NCI-H187 treated with DMSO at 0.1 percent for 48 hours (cell line): ENCODE data around the gene KHK.

Source experiments
- DNase-seq: peaks from one replicate; lab custom pipeline; 2025; lab: John Stamatoyannopoulos, UW

Gene KHK

GRCh38 chr2:27081984-27082772 is 4.4 kb upstream of the KHK start:
- DNase-seq, result no peak

DNA sequence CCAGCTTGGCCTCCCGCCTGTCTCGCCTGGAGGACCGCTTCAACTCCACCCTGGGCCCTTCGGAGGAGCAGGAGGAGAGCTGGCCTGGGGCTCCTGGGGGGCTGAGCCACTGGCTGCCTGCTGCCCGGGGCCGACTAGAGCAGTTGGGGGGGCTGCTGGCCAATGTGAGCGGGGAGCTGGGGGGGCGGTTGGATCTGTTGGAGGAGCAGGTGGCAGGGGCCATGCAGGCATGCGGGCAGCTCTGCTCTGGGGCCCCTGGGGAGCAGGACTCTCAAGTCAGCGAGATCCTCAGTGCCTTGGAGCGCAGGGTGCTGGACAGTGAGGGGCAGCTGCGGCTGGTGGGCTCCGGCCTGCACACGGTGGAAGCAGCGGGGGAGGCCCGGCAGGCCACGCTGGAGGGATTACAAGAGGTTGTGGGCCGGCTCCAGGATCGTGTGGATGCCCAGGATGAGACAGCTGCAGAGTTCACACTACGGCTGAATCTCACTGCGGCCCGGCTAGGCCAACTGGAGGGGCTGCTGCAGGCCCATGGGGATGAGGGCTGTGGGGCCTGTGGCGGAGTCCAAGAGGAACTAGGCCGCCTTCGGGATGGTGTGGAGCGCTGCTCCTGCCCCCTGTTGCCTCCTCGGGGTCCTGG is 3.7 kb upstream of the KHK start:
- no peak for DNase-seq

GRCh38 chr2:27083410-27084296 is 2.9 kb upstream of the KHK start:
- DNase-seq, result no peak

- DNase-seq, result no peak
These were observed 2.1 kb upstream of the KHK start for GRCh38 chr2:27084297-27085061.

- no peak for DNase-seq
These were observed 1.4 kb upstream of the KHK start for GRCh38 chr2:27085062-27085672.

DNA sequence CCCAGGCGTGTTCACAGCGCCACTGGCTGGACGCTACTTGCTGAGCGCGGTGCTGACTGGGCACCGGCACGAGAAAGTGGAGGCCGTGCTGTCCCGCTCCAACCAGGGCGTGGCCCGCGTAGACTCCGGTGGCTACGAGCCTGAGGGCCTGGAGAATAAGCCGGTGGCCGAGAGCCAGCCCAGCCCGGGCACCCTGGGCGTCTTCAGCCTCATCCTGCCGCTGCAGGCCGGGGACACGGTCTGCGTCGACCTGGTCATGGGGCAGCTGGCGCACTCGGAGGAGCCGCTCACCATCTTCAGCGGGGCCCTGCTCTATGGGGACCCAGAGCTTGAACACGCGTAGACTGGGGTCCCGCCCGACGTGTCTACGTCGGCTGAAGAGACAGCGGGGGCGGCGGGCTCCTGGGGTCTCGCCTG is 891 bp upstream of the KHK start:
- DNase-seq, result no peak

DNA sequence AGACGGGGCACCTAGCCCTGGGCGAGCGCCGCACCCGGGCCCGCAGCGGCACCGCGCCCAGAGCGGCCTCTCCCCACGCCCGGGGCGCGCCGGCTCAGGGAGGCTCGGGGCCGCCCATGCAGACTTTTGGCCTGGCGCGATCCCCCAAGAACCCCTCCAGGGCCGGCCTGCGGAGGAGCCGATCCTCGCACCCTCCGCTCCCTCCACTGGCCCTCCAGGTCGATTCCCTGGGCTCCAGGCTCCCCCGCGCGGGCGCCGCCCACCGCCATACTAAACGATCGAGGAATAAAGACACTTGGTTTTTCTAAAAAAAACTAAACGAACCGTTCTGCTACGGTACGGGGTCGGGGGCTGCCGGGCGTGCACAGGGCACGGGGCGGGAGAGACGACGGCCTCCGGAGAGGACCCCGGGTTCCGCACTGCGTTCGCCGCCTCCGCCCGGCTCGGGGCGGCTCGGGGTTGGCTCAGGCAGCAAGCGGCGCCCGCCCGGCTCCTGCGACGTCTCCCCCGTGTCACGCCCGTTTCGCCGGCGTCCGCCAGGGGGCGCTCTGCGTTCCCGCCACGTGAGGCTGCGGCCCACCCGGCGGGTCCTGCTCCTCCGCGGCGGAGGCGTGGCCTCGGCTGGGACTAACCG is 365 bp upstream of the KHK start:
- DNase-seq, result peak; percentile 58

- no peak for DNase-seq
These were observed 1.3 kb downstream of the KHK start for GRCh38 chr2:27087823-27088410.

DNA sequence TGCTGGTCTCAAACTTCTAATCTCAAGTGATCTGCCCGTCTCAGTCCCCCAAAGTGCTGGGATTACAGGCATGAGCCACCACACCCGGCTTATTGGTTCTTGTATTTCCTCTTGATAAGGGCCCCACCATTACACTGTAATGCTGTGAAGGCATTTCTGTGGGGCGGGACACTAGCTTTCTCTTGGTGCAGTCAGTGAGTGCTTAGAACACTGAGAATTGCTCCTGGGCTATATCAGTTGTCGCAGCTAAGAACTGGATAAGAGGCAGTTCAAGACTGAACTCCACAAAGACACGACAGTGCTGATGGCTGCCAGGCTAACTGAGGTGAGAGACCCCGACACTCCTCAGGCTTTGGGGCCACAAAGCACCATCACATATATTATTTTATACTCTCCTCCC is 2.1 kb downstream of the KHK start:
- DNase-seq, result no peak

- no peak for DNase-seq
These were observed 2.8 kb downstream of the KHK start for GRCh38 chr2:27089111-27089954.

DNA sequence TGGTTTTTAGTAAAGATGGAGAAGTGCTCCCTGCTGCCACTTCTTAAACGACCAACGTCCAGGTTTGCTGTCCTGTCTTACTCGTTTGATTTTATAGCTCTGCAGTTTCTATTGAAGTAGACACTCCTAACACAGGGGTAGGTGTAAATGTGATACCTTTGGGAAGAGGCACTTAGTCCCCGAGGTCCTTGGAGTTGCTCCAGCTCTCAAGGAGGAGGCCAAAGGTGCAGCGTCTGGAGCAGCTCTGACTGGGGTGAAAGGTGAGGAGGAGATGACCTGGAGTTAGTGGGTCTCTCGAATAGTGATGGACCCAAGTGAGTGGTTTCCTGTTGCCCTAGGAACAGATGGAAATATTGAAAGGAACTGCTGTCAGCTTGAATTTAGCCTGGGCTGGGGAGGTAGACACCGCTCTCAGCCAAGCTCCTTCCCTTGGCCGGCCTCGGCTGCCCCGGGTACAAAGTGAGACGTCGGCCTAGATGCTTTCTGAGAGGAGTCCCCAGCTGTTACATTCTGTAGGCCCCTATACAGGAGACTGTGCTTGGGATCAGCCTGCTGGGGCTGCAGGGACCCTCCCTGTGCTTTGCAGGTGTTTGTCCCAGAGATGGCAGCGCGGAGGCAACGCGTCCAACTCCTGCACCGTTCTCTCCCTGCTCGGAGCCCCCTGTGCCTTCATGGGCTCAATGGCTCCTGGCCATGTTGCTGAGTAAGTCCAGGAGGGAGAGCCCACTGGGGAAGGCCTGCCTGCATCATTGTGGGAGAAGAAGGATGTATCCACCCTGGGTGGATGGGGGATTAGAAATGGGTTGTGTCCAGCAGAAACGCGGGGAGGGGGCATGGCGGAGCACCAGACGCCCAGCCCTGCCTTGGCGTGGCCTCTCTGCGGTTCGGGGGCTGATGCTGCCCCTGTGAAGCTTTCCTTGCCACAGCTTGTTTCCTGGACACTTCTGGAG is 5.4 kb downstream of the KHK start:
- DNase-seq, result no peak

DNA sequence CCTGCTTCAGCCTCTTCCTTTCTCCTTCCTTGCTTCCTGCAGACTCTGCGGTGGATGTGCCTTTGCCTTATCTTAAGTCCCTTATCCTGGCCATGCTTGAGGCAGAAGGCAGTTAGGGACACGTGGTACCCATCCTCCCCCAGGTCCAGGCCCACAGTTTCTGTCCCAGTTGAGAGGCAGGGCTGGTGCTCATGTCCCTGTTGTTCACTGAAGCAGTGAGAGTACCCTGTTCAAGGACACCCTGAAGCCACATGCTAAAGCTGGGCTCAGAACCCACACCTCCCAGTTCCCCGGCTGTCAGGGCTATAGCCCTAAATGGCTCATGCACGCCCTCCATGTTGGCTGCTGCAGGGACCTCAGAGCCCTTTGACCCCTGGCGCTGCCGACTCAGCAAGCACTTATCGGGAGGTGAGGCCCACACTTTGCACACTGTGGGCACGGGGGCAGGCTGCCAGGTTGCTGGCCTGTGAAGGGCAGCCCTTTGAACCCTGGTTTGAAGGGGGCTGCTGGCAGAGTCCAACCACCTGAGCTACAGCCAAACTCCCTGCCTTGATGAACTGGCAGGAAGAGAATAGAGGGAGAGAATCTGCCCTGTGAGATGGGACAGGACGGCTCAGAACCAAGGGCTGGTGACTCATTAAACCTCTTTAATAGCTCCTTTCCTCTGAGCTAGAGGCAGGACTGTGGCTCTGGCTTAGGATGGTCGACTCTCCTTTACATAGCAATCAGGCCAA is 6.3 kb downstream of the KHK start:
- no peak for DNase-seq

GRCh38 chr2:27093430-27094352 is 7.1 kb downstream of the KHK start:
- DNase-seq, result no peak

GRCh38 chr2:27094353-27094984 is 7.9 kb downstream of the KHK start:
- DNase-seq, result no peak

DNA sequence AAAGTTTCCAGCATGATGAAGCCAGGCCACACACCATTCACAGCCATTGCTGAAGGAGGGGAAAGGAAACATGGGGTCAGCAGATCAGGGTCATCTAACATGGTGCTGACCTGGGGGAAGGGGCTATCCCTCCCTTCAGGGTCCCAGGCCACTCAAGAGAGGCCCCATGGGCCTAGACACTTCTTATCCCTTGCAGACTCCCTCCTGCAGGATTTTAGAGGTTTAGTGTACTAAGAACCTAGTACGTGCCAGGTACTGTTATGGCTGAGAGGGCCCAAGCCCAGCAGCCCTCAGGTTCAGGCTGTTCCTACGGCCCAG is 8.8 kb downstream of the KHK start:
- DNase-seq, result no peak
